Measurements from ENCODE around the gene NPY5R.

The NPY5R gene

GRCh38 chr4:163343604-163344146 lies at the start of gene NPY5R:
Gene NPY5R (plus strand): TSS chr4:163343892. CDS start chr4:163350274, 6,382 bp downstream.
- DNase-seq, result no peak

- DNase-seq, result no peak
These were observed 48.6 kb upstream of the NPY5R start for GRCh38 chr4:163295138-163295537.

- no peak for DNase-seq
These were observed 43.2 kb upstream of the NPY5R start for GRCh38 chr4:163300445-163300844.

GRCh38 chr4:163303069-163303468 lies 40.6 kb upstream of the NPY5R start:
- DNase-seq, result no peak

GRCh38 chr4:163309466-163309865 lies 34.2 kb upstream of the NPY5R start:
- no peak for DNase-seq

- no peak for DNase-seq
These were observed 26.6 kb upstream of the NPY5R start for GRCh38 chr4:163317110-163317509.

- DNase-seq, result no peak
These were observed 12.6 kb upstream of the NPY5R start for GRCh38 chr4:163330916-163331628.

- no peak for DNase-seq
These were observed 11.9 kb upstream of the NPY5R start for GRCh38 chr4:163331629-163332376.

- no peak for DNase-seq
These were observed 10.9 kb upstream of the NPY5R start, which contains the start of gene NPY1R for GRCh38 chr4:163332526-163333406. Gene NPY1R (minus strand): TSS chr4:163332596. CDS start chr4:163326554, 6,042 bp downstream.

GRCh38 chr4:163335384-163335783 lies 8.3 kb upstream of the NPY5R start:
- no peak for DNase-seq

- DNase-seq, result no peak
These were observed 744 bp downstream of the NPY5R start for GRCh38 chr4:163344147-163345125.

GRCh38 chr4:163350672-163351071 lies 7.0 kb downstream of the NPY5R start:
- no peak for DNase-seq

GRCh38 chr4:163353054-163353453 lies 9.4 kb downstream of the NPY5R start:
- DNase-seq, result no peak

- DNase-seq, result no peak
These were observed 12.4 kb downstream of the NPY5R start for GRCh38 chr4:163356104-163356503.

- DNase-seq, result no peak
These were observed 24.0 kb downstream of the NPY5R start for GRCh38 chr4:163367651-163368050.

- DNase-seq, result no peak
These were observed 28.3 kb downstream of the NPY5R start for GRCh38 chr4:163372029-163372428.

- DNase-seq, result no peak
These were observed 35.0 kb downstream of the NPY5R start for GRCh38 chr4:163378661-163379060.

- DNase-seq, result no peak
These were observed 37.0 kb downstream of the NPY5R start for GRCh38 chr4:163380703-163381102.

GRCh38 chr4:163382178-163382869 lies 38.6 kb downstream of the NPY5R start:
- no peak for DNase-seq

GRCh38 chr4:163384434-163384833 lies 40.7 kb downstream of the NPY5R start:
- DNase-seq, result no peak

- no peak for DNase-seq
These were observed 41.2 kb downstream of the NPY5R start for GRCh38 chr4:163384926-163385325.

Data from GDM1 (cell line).